HG03565 (cell line): ENCODE results near the gene RAB11FIP3.
"Not testable (repeated sequence)": the region's sequence is repeated elsewhere in the genome, so short reads cannot be mapped to it uniquely, and the experiment has no call there.

Source experiments
- ATAC-seq: cut with Tn5 transposase; IDR thresholded peaks from one replicate; pipeline ENCODE4 v1.9.1; 2021; ENCODE audit warnings: mild to moderate bottlenecking, moderate library complexity; ENCODE audit not compliant: unreplicated experiment

Gene RAB11FIP3

GRCh38 chr16:415170-415498 is 10.3 kb upstream of the RAB11FIP3 start:
- not testable (repeated sequence) for ATAC-seq

- not testable (repeated sequence) for ATAC-seq
Measured at GRCh38 chr16:422179-422578, 3.3 kb upstream of the RAB11FIP3 start.

DNA sequence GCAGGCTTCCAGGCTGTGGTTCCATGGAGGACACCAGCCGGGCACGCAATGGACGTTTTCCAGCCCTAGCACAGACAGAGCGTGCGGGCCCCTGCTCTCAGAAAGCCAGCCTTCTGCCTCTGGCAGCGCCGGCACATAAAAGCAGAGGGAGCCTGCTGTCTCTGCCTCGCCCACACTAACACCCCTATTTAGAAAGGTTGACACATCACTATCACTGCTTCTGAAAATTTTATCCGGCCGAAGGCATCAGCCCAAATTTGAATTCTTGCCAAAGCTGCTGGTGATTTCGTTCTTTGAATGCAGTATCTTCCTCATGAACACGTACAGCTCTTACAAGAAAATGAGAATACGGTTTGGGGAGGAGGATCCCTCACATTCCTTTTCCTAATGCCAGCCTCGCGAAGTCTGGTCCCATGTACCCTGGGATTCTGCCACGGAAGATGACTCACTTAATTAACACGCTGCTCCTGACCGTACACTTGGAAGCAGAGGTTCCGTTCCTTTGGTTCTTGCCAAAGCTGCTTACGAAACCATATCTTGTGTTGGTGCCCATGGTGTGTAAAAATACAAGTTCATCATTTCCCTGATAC is 1.3 kb upstream of the RAB11FIP3 start:
- ATAC-seq = no peak

GRCh38 chr16:424623-425081 is 797 bp upstream of the RAB11FIP3 start:
- no peak for ATAC-seq

DNA sequence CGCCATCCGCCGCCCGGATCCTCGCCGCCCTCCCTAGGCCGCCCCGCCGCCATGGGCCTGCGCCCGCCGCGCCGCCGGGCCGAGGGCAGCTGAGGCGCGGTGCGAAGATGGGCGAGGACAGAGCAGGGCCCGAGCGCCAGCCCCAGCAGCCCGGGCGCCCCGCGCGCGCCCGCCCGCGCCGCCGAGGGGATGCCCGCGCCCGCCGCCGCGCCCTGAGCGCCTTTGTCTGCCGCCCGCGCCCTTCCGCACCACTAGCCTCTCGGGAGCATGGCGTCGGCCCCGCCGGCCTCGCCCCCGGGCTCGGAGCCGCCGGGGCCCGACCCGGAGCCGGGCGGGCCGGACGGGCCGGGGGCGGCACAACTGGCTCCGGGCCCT is 278 bp downstream of the RAB11FIP3 start:
- no peak for ATAC-seq

- no peak for ATAC-seq
Measured at GRCh38 chr16:426115-426905, 861 bp downstream of the RAB11FIP3 start.

DNA sequence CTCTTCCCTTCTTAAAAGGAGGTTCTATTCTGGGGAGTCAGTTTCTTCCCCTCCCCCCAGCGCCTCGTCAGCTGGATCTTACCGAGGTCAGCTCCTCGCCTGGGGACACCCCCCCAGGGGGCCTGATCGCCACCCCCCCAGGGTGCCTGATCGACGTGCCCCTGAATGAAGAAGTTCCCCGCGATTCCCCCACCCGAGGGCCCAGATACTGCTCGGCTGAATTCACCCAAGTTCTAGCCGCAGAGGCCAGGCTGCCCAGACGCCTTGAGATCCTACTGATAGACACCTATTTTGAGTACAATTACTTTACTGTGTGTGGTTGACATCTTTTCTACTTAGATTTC is 1.4 kb downstream of the RAB11FIP3 start:
- no peak for ATAC-seq

- ATAC-seq = no peak
Measured at GRCh38 chr16:427250-427649, 1.8 kb downstream of the RAB11FIP3 start.

- no peak for ATAC-seq
Measured at GRCh38 chr16:430904-431303, 5.5 kb downstream of the RAB11FIP3 start.

GRCh38 chr16:440627-441026 is 15.2 kb downstream of the RAB11FIP3 start:
- ATAC-seq = no peak

GRCh38 chr16:441447-441846 is 16.0 kb downstream of the RAB11FIP3 start:
- no peak for ATAC-seq

- no peak for ATAC-seq
Measured at GRCh38 chr16:442976-443375, 17.5 kb downstream of the RAB11FIP3 start.

- no peak for ATAC-seq
Measured at GRCh38 chr16:444027-444426, 18.6 kb downstream of the RAB11FIP3 start.

GRCh38 chr16:445566-445965 is 20.1 kb downstream of the RAB11FIP3 start:
- no peak for ATAC-seq

- no peak for ATAC-seq
Measured at GRCh38 chr16:450385-450784, 24.9 kb downstream of the RAB11FIP3 start.

- no peak for ATAC-seq
Measured at GRCh38 chr16:450785-451512, 25.5 kb downstream of the RAB11FIP3 start.

- no peak for ATAC-seq
Measured at GRCh38 chr16:454397-454940, 29.0 kb downstream of the RAB11FIP3 start.

- no peak for ATAC-seq
Measured at GRCh38 chr16:455453-455852, 30.0 kb downstream of the RAB11FIP3 start.

DNA sequence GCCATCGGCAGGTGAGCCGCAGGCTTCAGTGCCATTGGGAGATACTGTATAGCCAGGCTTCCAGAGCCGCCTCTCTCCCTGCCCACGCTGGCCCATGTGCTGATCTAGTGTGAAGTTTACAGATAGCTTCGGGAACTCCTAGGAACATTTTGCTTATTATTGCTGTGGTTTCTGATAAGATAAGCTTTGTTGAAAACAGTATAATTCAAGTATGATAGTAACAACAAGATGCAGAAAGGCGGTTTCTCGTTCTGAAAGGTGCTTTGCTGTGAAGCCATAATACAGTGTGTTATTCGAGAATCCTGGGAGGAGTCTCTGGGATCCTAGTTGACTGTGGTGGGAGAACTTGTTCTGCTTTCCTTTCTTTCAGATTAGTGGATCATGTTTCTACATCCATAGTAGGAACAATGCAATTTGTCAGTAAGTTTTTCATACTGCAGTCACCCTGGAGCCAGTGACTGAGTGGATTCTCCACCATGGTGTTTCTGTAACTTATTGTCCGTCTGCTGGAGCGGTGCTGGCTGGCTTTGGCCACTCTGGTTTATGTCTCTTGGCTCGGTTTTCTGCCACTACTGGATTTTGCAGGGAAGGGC is 31.5 kb downstream of the RAB11FIP3 start:
- no peak for ATAC-seq

DNA sequence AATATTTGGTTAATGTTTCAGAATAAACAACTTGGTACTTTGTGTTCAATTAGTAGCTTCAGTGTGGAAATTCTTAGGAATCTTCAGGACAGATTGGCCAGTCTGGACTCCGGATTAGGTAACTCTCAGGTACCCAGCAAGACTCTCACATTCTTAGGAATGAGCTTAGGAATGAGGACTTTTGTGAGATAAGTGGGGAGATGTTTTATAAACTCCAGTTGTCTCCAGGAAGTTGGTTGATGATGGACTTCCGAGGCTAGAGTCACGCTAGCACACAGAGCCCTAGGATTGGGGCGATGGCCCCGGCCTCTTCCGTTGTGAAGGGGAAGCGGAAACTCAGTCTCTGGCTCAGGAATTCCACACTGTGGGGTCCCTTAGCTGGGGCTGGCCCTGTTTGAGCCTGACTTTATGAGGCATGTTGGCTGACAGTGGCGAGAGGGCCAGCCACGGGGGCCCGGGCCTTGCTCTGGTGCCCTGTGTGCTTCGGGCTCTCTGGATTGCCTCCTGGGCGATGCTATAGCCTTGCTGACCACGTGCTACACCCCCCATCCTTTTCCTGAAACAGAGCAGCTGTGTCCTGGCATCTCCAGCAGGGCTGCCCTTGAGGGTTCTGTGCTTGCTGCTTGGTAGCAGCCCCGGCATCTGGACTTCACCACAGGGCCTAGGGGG is 32.4 kb downstream of the RAB11FIP3 start:
- ATAC-seq = no peak

GRCh38 chr16:459761-460160 is 34.3 kb downstream of the RAB11FIP3 start:
- no peak for ATAC-seq
